ENCODE measurements around the gene MOAP1.
"Not testable (repeated sequence)": the region's sequence is repeated elsewhere in the genome, so short reads cannot be mapped to it uniquely, and the experiment has no call there.

The MOAP1 gene, protein sequence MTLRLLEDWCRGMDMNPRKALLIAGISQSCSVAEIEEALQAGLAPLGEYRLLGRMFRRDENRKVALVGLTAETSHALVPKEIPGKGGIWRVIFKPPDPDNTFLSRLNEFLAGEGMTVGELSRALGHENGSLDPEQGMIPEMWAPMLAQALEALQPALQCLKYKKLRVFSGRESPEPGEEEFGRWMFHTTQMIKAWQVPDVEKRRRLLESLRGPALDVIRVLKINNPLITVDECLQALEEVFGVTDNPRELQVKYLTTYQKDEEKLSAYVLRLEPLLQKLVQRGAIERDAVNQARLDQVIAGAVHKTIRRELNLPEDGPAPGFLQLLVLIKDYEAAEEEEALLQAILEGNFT
- total RNA-seq: 8.1 to 73.4 (median 46.6) reads per million in 17 experiments

DNA sequence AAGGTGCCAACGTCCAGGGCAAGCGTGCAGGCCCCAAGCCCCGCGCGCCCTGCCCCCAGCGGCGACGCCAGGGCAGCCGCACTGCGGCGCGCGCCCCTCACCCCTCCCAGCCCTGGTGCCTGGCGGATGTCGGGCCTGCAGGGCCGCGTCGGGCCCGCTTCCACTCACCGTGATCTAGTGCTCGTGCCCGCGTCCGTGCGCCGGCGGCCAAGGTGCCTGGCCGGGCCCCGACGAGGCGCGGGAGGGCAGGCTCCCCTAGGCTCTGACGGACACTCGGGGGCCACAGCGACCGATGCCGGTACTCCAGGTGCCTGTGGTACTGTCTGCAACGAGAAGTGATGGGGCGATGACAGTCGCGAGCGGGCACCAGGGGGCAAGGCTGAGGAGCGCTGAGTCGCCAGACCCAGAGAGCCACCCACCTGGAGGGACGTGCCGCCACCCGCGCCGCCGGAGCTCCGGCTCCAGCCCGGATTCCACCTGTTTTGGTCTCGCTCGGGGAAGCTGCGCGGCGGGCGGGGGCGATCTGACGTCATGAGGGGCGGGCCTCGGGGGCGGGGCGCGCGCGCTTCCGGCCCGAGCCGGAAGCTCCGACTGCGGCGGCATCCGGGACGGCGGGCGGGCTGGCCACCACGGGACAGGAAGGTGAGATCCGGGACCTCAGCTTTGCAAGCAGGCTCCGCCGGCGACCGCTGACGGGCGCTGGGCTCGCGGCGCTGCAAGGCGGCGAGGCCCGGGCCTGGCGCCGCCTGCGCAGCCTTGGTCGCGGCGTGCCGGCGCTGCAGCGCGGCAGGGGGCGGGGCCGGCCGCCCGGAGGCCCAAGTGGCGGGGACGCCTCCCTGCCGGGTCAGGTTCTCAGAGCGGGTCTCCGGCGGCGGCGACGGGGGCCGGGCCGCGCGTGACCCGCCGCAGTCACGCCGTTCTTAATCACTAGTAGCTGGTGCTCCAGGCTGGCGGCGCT is at the start of gene MOAP1, which contains the start of gene LYSET:
Gene MOAP1, minus strand, starts transcription at position 507 of the 958 bp plus-strand sequence. CDS start 655 bp downstream, outside the sequence.
Gene LYSET, plus strand, starts transcription at position 927 of the 958 bp plus-strand sequence. CDS start 89 bp downstream, outside the sequence.
- peak; percentile 95 to 97 (median 96) for DNase-seq

DNA sequence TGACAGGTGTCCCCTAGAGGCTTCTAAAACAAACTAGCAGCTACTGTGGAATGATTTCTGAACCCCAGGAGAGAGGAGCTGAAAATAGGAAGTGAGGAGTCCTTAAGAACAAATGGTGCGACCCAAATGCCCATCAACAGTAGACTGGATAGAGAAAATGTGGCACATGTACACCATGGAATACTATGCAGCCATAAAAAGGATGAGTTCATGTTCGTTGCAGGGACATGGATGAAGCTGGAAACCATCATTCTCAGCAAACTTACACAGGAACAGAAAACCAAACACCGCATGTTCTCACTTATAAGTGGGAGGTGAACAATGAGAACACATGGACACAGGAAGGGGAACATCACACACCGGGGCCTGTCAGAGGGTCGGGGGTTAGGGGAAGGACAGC is 48.4 kb upstream of the MOAP1 start:
- not testable (repeated sequence) for DNase-seq

DNA sequence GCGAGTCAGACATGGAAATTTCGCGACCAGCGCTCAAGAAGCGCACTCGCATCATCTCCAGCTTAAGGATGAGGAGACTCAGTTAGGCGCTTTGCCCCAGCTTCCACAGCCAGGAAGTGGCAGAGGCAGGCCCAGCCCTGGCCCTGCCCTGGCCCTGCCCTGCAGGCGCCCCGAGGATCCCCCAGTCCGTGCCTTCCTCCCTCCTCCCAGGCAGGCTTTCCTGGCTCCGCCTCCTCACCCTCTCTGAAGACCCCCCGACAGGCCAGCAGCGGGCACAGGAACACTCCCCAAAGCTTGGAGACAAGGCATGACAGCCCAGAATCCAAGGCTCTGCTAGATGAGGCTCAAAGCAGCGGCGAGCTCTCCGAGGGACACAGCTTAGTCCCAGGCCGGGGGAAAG is 47.5 kb upstream of the MOAP1 start:
- no peak for DNase-seq

DNA sequence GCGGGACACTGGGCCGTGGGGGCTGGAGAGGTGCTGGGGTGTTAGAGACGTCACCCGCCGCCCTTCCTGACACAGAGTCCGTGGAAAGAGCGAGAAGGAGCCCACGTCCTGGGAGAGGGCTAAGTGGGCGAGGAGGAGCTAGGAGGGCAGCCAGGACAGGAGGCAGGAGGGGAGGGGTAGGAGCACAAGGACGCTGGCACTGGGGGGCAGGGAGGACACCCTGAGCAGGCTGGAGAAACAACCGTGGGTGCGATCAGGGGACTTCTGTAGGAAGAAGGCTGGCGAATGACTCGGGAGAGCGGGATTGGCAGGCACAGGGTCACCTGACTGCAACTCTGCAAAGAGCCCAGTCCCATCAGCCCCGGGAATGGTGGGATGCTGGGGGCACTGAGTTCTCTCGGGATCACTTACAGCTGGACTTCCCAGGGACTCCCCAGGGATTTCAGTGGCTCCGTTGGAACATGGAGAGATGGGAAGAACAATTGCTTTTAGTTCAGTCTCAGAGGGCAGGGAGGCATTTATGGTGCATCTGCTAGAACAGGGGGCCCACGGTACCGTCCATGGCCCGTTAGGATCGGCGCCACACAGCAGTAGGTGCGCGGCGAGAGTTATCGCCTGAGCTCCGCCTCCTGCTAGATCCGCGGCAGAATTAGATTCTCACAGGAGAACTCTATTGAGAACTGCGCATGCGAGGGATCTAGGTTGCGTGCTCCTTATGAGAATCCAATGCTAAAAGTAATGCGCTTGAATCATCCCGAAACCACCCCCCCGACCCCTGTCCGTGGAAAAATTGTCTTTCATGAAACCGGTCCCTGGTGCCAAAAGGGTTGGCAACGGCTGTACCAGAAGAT is 46.7 kb upstream of the MOAP1 start:
- peak in 2 of 4 experiments; percentile 24 to 40 for DNase-seq

DNA sequence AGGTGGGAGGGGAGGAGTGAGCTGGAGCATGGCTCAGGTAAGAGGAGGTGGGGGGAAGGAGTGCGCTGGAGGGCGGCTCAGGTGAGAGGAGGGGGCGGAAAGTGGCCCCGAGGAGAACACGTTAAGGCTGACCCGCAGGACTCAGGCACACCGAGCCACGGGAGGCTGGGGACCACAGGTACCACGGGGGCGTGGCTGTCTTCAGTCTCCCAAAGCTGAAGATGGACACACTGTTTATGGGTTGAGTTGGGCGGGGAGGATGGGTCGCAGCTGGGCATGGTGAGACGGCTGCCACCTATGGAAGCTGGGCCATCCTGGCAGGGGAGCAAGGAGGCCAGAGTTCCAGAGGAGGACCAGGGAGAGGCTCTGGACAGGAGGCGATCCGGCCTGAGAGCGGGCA is 45.8 kb upstream of the MOAP1 start:
- no peak for DNase-seq

DNA sequence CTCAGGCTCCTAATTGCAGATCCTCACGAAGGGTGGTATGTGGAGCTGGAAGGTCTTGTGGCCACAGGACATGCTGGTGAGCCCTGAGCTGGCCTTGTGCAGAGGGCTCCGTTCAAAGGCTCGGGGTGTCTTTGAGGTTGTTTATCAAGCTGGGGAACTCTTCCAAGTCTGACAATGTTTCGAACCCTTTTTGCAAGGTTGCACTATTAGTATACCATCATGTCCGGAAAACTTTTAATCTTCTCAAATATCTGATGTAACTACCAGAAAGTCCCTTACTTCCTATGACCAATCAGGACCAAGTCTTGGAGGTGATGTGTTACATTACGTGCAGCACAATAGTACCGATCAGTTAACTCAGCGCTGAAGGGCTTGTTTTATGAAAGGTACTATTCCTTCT is 43.9 kb upstream of the MOAP1 start:
- no peak for DNase-seq

DNA sequence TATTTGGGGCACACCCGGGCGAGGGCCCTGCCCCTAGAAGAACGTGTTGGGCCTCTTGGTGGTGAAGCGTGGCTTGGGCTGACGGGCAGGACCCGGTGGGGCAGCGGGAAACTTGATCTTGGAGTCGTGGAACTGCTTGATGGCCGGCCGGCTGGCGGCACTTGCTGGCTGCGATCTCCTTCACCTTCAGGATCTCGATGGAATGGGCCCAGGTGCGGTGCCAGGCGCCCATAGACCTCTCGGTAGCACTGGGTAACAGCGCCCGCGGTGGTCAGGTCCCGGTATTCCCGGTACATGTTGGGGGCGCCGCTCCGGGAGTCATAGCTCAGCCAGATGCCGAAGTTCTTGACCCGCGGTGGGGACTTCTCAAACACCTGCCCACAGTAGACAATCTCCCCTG is 38.9 kb upstream of the MOAP1 start:
- no peak for DNase-seq

DNA sequence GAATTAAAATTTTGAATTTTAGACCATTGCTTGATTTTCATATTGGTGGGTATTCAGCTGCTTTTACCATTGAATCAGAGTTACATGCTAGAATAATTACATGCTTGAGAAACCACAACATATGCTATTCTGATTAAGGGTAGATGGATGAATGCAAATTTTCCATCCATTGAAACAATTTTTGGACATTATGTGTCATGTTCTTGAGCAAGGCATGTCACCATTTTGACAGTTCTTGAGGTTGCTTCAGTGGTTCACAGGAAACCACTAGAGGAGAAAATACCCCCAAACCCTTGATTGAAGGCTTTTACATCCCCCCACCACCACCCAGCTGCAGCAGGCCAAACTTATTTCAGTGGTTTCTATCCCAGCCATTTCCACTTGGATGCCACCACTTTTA is 35.8 kb upstream of the MOAP1 start:
- DNase-seq: no peak

DNA sequence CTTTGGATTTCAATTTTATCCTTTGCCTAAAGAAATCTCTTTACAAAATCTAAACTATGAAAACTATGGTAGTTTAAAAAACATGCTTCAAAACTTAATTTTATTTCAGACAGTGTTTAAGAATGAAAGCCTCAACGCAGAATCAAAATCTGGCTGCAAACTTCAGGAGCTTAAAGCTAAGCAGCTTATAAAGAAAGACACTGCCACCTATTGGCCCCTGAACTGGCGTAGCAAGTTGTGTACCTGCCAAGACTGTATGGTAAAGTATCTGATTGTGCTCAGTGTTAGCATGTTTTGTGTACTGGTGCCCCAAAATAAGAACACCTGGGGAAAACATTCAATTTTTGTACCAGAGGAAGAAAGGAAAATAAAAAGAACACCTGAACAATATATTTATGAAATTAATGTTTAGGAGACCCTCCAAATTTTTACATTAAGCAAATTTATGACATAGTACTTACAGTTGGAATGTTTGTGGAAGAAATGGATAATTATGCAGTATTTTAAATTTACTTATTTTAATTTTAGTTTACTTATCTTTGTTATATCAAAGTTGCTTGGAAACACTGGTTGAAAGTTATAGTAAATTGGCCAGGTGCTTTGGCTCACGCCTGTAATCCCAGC is 34.5 kb upstream of the MOAP1 start:
- peak; percentile 49 to 72 (median 68) for DNase-seq

DNA sequence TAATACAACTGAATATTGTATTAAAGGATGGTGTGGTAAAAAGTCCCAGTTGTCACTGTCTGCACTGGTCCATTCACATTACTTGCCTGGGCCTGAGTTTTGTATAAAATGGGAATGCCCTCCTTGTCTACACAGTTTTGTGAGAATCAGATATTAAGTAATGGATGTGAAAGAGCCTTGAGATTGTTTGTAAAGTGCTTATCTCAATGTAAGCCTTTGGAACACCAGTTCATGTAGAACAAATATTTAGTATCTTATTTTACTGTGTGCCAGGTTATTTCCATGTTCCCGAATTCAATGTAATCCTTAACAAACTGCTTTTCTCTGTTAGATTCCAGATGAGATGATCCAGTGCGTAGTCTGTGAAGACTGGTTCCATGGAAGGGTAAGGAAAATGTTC is 29.9 kb upstream of the MOAP1 start:
- no peak for DNase-seq

DNA sequence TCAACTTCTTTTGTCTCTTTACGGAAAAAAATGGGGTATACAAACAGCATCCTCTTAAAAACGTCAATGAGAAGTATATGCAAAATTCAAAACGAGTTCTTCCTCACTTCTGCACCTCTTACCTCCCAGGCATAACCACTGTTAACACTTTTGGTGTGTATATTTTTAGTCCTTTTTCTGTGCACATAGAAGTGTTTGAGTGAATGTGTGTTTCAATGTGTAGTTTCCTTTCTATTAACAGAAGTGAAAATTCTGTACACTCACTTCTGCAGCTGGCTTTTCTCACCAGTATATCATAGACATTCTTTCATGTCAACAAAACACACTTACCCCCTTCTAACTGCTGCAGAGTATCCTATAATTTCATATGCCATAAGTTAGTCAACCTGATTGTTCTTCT is 27.7 kb upstream of the MOAP1 start:
- DNase-seq: no peak

DNA sequence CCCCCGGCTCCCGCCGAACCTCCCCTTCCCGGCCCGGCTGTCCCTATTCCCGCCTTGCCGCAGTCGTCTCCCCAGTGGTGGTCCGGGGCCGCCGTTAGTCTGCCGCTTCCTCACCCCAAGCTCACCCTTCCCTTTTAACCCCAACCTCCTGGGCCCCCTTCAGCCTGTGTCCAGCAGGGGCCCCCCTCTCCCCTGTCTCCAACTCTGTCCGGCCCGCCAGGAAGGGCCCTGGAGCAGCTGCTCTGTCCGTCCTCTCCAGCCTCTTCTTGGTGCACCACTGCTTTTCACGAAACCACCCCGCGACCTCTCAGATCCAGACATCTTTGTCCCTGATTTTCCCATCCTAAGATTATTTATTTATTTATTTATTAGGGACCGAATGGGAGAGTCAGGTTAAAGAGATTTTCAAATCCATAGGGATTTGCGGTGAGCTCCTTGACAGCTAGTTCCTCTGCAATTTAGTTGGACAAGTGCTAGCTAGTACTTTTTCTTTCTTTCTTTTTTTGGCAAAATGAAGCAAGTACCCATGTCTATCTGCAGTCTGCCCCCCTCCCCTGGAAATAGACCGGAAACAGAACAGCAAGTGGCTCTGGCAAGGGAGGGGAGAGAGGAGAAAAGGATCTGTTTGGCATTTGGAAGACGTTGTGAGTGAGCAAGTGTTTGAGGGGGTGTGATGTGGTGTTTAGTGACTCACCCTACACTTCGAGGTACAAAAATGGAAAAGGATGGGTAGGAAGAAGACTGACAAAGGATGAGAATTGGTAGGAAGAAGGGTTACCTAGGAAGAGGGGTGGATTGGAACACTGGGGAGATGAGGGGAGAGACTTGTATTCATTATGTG is 23.0 kb upstream of the MOAP1 start:
- DNase-seq: peak; percentile 69 to 76 (median 70)

DNA sequence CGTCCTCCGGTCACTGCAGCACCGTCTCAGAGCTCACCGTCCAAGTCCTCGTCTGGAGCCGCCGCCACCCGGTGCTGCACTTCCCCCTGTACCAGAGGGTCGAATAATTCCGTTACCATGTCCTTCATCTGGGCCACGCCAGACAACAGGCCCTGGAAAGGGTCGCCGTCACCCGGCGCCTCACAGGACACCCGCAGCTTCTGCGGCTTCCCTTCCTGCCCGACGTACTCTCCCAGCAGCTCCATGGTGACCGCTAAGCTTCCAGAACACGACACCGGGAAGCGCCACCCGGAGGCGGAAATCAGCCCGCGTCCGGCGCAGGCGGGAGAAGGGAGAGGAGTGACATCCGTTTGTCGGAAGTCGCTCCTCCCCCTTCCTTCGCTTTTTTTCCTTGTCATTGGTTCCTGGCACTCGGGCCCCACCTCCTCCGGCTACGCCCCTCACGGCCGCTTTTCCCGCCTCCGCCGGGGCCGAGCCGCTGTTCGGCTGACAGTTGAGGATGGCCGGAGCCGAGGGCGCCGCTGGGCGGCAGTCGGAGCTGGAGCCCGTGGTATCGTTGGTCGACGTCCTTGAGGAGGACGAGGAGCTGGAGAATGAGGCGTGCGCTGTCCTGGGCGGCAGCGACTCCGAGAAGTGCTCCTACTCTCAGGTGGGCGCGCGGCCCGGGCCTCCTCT is 22.2 kb upstream of the MOAP1 start, which contains the start of the genes GON7 and UBR7:
Gene GON7, minus strand, starts transcription at position 273 of the 675 bp plus-strand sequence. Its CDS starts 28 bp downstream, at position 245.
Gene UBR7, plus strand, starts transcription at position 464 of the 675 bp plus-strand sequence. Its CDS starts 36 bp downstream, at position 500.
- DNase-seq: peak; percentile 98 to 99 (median 98)

DNA sequence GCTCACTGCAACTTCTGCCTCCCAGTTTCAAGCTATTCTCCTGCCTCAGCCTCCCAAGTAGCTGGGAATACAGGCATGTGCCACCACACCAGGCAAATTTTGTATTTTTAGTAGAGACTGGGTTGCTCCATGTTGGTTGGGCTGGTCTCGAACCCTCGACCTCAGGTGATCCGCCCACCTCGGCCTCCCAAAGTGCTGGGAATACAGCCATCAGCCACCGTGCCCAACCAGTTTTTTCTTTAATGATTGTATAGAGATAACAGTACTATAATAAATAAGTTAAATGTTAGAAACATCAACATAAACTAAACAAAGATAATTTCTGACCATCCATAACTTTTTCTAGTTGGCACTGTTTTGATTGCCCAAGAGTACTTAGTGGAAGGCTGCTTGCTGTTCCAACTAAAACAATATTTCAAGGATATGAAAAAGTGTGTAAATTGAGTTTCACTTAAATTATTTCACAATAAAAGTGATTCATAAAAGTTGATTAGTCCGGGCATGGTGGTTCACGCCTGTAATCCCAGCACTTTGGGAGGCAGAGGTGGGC is 16.5 kb upstream of the MOAP1 start:
- DNase-seq: no peak

DNA sequence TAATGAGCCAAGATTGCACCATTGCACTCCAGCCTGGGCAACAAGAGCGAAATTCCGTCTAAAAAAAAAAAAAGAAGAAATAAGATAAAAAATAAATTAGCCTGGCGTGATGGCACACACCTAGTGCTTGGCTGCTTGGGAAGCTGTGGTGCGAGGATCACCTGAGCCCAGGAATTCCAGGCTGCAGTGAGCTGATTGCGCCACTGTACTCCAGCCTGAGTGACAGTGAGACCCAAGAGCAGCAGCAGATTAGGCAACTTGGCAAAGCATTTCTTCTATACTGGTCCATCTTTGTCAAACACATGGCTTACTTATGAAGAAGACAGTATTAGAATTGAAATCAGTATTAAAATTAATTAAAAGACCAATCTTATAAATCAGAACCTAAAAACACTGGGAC is 15.9 kb upstream of the MOAP1 start:
- no peak for DNase-seq

DNA sequence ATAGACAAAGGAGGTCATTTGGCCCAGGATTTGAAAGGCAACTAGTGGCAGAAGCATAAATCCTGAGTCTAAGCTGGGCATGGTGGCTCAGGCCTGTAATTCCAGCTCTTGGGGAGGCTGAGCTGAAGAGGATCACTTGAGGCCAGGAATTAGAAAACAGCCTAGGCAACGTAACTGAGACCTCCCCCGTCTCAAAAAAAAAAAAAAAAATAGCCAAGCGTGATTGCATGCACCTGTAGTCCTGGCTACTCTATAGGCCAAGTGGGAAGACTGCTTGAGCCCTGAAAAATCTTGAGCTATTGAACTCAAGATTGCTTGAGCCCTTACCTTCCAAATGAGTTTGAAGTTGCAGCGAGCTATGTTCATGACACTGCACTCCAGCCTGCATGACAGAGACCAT is 14.3 kb upstream of the MOAP1 start:
- no peak for DNase-seq

DNA sequence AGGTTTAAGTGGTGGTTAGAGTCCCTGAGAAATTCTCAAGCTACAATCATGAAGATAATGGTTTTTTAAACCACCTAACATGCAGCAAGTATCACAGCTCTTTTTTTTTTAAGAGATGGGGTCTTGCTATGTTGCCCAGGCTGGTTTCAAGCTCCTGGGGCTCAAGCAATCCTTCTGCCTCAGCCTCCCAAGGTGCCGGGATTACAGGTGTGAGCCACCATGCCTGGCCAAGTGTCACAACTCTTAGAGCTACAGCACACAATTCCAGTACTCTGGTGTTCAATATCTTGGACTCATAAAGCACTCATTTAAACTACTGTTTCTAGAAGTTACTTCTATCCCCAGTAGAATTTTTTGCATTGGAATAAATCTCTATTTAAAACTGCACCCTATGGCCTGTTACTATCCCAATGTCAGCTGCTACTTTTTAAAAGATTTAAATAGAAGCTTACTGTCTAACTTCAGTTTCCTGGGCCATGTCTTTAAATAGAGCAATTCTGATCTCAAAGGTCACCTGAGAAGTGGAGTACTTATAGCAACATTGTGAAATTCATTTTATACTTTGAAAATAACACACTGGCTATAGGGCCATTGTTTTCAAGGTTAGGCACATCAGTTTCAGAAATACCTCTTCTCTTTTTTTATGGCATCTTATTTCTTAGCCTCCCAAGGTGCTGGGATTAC is 10.8 kb upstream of the MOAP1 start:
- peak in 1 of 4 experiments; percentile 29 for DNase-seq

DNA sequence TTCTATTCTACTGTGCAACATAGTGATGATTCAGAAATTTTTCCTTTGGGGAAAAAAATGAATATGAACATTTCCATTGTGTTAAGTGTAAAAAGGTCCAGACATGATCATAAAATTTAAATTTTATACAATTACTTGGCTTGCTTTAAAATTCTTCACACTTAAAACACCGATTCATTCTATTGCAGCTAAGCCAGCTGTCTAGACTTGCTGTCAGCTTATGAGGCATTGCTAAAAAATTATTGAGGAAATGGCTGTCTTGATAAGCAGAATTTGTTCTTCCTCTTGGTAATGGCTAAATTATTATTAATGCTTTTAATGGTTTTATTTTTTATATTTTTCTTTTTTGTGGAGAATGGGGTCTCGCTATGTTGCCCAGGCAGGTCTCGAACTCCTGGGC is 2.3 kb upstream of the MOAP1 start:
- peak in 2 of 4 experiments; percentile 41 to 55 for DNase-seq

DNA sequence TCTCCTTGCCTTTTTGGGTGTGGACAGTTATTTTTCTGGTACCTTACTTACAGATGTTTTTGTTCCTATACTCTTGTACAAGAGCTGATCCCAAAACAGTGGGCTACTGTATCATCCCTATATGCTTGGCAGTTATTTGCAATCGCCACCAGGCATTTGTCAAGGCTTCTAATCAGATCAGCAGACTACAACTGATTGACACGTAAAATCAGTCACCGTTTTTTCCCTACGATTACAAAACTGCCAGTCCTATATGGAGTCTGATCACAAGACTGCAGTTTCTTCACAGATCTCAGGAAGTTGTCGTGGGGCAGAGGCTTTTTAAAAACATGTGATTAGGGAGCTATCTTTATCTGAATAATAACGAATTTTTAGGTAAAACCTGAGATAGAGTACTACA is 1.8 kb upstream of the MOAP1 start:
- peak; percentile 83 to 96 (median 92) for DNase-seq
